Right lobe of liver (tissue), 4 donors: ENCODE results near the gene IL9.

ENCODE experiments used
- POLR2A ChIP-seq: fragments of 450-650 bp; IDR thresholded peaks from one replicate; pipeline ENCODE4 v1.6.1; 2017; ENCODE audit warnings: antibody characterized with exemption, mild to moderate bottlenecking
- TF ChIP-seq, protein P1 (sequence below), 4 donors: fragments of 200-600 bp in 3 of 4; fragments of 450-650 bp in 1 of 4; IDR thresholded peaks; one replicate each; pipeline versions ENCODE4 v1.5.1 to v1.8.0; 2016 to 2022; ENCODE audit warnings: antibody characterized with exemption in 4 of 4, mild to moderate bottlenecking in 2 of 4
- donor health status: DM: no; HTN: no; CAD: no.
- donor health status: DM: no; HTN: no; CAD: no.
- donor health status: DM: no; HTN: yes; CAD: no.

DNA sequence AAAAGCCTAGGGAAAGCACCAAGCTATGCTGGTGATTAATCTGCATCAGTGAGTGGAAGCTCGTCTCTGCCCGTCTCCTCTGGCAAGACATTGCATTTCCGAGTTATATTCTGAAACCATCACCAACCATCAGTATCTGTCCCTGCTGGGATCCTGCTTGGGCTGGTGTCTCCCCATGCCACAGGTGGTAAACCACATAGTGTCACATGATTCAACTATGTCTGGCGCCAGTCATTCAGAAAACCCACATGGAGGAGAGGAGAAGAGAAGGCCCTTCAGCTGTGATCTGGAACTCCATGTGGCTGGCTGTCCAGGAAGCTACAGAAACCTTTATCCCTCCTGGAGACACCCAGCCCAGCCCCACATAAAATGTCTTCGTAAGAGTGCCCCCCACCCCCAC lies 4.8 kb downstream of the IL9 start:
- TF ChIP-seq POLR2A: no peak
- TF ChIP-seq, protein P1, sequence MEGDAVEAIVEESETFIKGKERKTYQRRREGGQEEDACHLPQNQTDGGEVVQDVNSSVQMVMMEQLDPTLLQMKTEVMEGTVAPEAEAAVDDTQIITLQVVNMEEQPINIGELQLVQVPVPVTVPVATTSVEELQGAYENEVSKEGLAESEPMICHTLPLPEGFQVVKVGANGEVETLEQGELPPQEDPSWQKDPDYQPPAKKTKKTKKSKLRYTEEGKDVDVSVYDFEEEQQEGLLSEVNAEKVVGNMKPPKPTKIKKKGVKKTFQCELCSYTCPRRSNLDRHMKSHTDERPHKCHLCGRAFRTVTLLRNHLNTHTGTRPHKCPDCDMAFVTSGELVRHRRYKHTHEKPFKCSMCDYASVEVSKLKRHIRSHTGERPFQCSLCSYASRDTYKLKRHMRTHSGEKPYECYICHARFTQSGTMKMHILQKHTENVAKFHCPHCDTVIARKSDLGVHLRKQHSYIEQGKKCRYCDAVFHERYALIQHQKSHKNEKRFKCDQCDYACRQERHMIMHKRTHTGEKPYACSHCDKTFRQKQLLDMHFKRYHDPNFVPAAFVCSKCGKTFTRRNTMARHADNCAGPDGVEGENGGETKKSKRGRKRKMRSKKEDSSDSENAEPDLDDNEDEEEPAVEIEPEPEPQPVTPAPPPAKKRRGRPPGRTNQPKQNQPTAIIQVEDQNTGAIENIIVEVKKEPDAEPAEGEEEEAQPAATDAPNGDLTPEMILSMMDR (IDR thresholded peaks at IDR 0.05): no peak
